Measurements from ENCODE around the gene GOSR1. TPM values are rescaled to one million over a fixed set of nuclear protein-coding genes. Genes with fewer than 3 reads are reported as not detected.

The GOSR1 gene
- total RNA-seq, 2 donors from 2014 or later, result 39.5 to 48.9 TPM

GRCh38 chr17:30495586-30495985, 18.4 kb downstream of the GOSR1 start:
- Histone ChIP-seq H3K27ac (no peak overlapping the region), H3K36me3 (no peaks in the 10 kb centered on the region), H3K27me3 (replicated peaks; ENCODE audit: insufficient read depth) (no peaks in the 10 kb centered on the region), H3K9me3 (no peaks in the 10 kb centered on the region), H3K4me1 (replicated peaks) (no peaks in the 10 kb centered on the region), H3K4me3 (no peak overlapping the region)
- intact Hi-C loops (cut with DNase I), result no loop called here
- no peak for TF ChIP-seq POLR2A (IDR thresholded peaks at IDR 0.05)
- no peak for TF ChIP-seq CTCF (IDR thresholded peaks at IDR 0.05)
- TF ChIP-seq POLR2AphosphoS5 (IDR thresholded peaks at IDR 0.05), result no peak
- DNase-seq (ENCODE audit: low spot score), result no peak

- WGBS, result 78% methylated on average over 4 of the region's 4 CpGs
- no peaks in the 10 kb centered on the region for H3K9me3 ChIP-seq
- TF ChIP-seq POLR2AphosphoS5 (IDR thresholded peaks at IDR 0.05) (no peak), CTCF (IDR thresholded peaks at IDR 0.05) (no peak), POLR2A (IDR thresholded peaks at IDR 0.05) (no peak)
- H3K27ac ChIP-seq, result no peak overlapping the region
- H3K36me3 ChIP-seq, result no peaks in the 10 kb centered on the region
- DNase-seq (ENCODE audit: low spot score), result no peak
- no peaks in the 10 kb centered on the region for H3K4me1 ChIP-seq (replicated peaks)
- intact Hi-C loops (cut with DNase I), result no loop called here
- H3K4me3 ChIP-seq, result no peak overlapping the region
- no peaks in the 10 kb centered on the region for H3K27me3 ChIP-seq (replicated peaks; ENCODE audit: insufficient read depth)
These were observed 26.4 kb downstream of the GOSR1 start for GRCh38 chr17:30503558-30503957.

- Histone ChIP-seq H3K4me3 (no peak overlapping the region), H3K27me3 (replicated peaks; ENCODE audit: insufficient read depth) (no peaks in the 10 kb centered on the region), H3K9me3 (no peaks in the 10 kb centered on the region), H3K4me1 (replicated peaks) (no peaks in the 10 kb centered on the region), H3K36me3 (no peaks in the 10 kb centered on the region), H3K27ac (no peak overlapping the region)
- no peak for DNase-seq (ENCODE audit: low spot score)
- 97% methylated on average over 6 of the region's 6 CpGs for WGBS
- TF ChIP-seq CTCF (IDR thresholded peaks at IDR 0.05) (no peak), POLR2AphosphoS5 (IDR thresholded peaks at IDR 0.05) (no peak), POLR2A (IDR thresholded peaks at IDR 0.05) (no peak)
- intact Hi-C loops (cut with DNase I), result no loop called here
These were observed 28.7 kb downstream of the GOSR1 start for GRCh38 chr17:30505868-30506417.

- no peaks in the 10 kb centered on the region for H3K36me3 ChIP-seq
- 100% methylated on average over 1 of the region's 1 CpG for WGBS
These were observed 29.3 kb downstream of the GOSR1 start for GRCh38 chr17:30506481-30506880.

More at GRCh38 chr17:30506481-30506880, 29.3 kb downstream of the GOSR1 start:
- no peak for DNase-seq (ENCODE audit: low spot score)
- Histone ChIP-seq H3K27ac (no peak overlapping the region), H3K27me3 (replicated peaks; ENCODE audit: insufficient read depth) (no peaks in the 10 kb centered on the region), H3K4me3 (no peak overlapping the region), H3K9me3 (no peaks in the 10 kb centered on the region), H3K4me1 (replicated peaks) (no peaks in the 10 kb centered on the region)
- intact Hi-C loops (cut with DNase I), result no loop called here
- TF ChIP-seq POLR2AphosphoS5 (IDR thresholded peaks at IDR 0.05), result no peak
- TF ChIP-seq POLR2A (IDR thresholded peaks at IDR 0.05), result no peak
- TF ChIP-seq CTCF (IDR thresholded peaks at IDR 0.05), result no peak

Measured in prostate gland (tissue), 2 donors.